WERI-Rb-1 (cell line): ENCODE results near the gene E2F8.
"Not testable (repeated sequence)": the region's sequence is repeated elsewhere in the genome, so short reads cannot be mapped to it uniquely, and the experiment has no call there.

Source experiments
- DNase-seq: peaks from one replicate; pipeline ENCODE4 v3.0.0-alpha.2; 2020
- H3K27ac ChIP-seq: fragments of 250-450 bp; sonication (Bioruptor Pico); 2 replicates; pipeline ENCODE4 v1.5.1; 2020; ENCODE audit warnings: mild to moderate bottlenecking, moderate library complexity
- H3K27me3 ChIP-seq: fragments of 250-450 bp; sonication (Bioruptor Pico); 2 replicates; pipeline ENCODE4 v1.5.1; 2021; ENCODE audit warnings: mild to moderate bottlenecking, low read depth, moderate library complexity; ENCODE audit not compliant: insufficient read depth, severe bottlenecking
- H3K36me3 ChIP-seq: fragments of 250-450 bp; sonication (Bioruptor Pico); 2 replicates; pipeline ENCODE4 v1.5.1; 2020; ENCODE audit warnings: mild to moderate bottlenecking, moderate library complexity
- H3K4me3 ChIP-seq: 2 replicates; pipeline ENCODE4 v1.5.1; 2011; ENCODE audit warnings: low read depth, mild to moderate bottlenecking, control low read depth, low read length
- H3K9me3 ChIP-seq: fragments of 250-450 bp; sonication (Bioruptor Pico); 2 replicates; pipeline ENCODE4 v1.5.1; 2021; ENCODE audit warnings: mild to moderate bottlenecking, moderate library complexity; ENCODE audit not compliant: severe bottlenecking
- CTCF ChIP-seq: IDR thresholded peaks from 2 replicates; pipeline ENCODE4 v1.5.1; 2011; ENCODE audit warnings: low read depth, mild to moderate bottlenecking, control low read depth, inconsistent platforms, low read length

The E2F8 gene

GRCh38 chr11:19275496-19275895, 34.8 kb upstream of the E2F8 start:
- Histone ChIP-seq H3K27me3 (peaks cover 41% of the 10 kb centered on the region), H3K4me3 (no peak overlapping the region), H3K27ac (no peak overlapping the region), H3K9me3 (no peaks in the 10 kb centered on the region), H3K36me3 (no peaks in the 10 kb centered on the region)
- no peak for DNase-seq
- no peak for TF ChIP-seq CTCF

- H3K27ac ChIP-seq, H3K36me3 ChIP-seq, H3K9me3 ChIP-seq, DNase-seq, H3K4me3 ChIP-seq: not testable (repeated sequence)
- peaks cover 34% of the 10 kb centered on the region for H3K27me3 ChIP-seq
Measured at GRCh38 chr11:19273219-19273618, 32.5 kb upstream of the E2F8 start.

- Histone ChIP-seq H3K27me3 (peaks cover 29% of the 10 kb centered on the region), H3K36me3 (no peaks in the 10 kb centered on the region), H3K4me3 (no peak overlapping the region), H3K27ac (no peak overlapping the region), H3K9me3 (no peaks in the 10 kb centered on the region)
- DNase-seq, result no peak
- no peak for TF ChIP-seq CTCF
Measured at GRCh38 chr11:19268909-19269308, 28.2 kb upstream of the E2F8 start.

GRCh38 chr11:19267567-19267966, 26.8 kb upstream of the E2F8 start:
- H3K27ac ChIP-seq, result no peak overlapping the region
- H3K9me3 ChIP-seq, result no peaks in the 10 kb centered on the region
- DNase-seq, result no peak
- peaks cover 32% of the 10 kb centered on the region for H3K27me3 ChIP-seq
- no peak for TF ChIP-seq CTCF
- H3K36me3 ChIP-seq, result no peaks in the 10 kb centered on the region
- no peak overlapping the region for H3K4me3 ChIP-seq

- no peak overlapping the region for H3K4me3 ChIP-seq
- no peaks in the 10 kb centered on the region for H3K9me3 ChIP-seq
- H3K27ac ChIP-seq, result no peak overlapping the region
- no peaks in the 10 kb centered on the region for H3K36me3 ChIP-seq
- H3K27me3 ChIP-seq, result peaks cover 17% of the 10 kb centered on the region
- TF ChIP-seq CTCF, result no peak
- DNase-seq, result no peak
Measured at GRCh38 chr11:19263333-19263732, 22.6 kb upstream of the E2F8 start.

GRCh38 chr11:19259487-19260345, 19.0 kb upstream of the E2F8 start:
- DNase-seq, result peak; percentile 53

More at GRCh38 chr11:19259487-19260345, 19.0 kb upstream of the E2F8 start:
- no peak overlapping the region for H3K27ac ChIP-seq
- peaks cover 6% of the 10 kb centered on the region for H3K27me3 ChIP-seq
- H3K4me3 ChIP-seq, result no peak overlapping the region
- no peaks in the 10 kb centered on the region for H3K9me3 ChIP-seq
- peak; percentile 86 for TF ChIP-seq CTCF
- H3K36me3 ChIP-seq, result no peaks in the 10 kb centered on the region
